GM12872 (cell line): ENCODE results near the gene ATRAID.

Experiments
- CTCF ChIP-seq: IDR thresholded peaks from 3 replicates; pipeline ENCODE4 v1.5.1; 2011; ENCODE audit warnings: low read depth, mild to moderate bottlenecking, low read length, moderate library complexity; ENCODE audit not compliant: insufficient read depth

Gene ATRAID

DNA sequence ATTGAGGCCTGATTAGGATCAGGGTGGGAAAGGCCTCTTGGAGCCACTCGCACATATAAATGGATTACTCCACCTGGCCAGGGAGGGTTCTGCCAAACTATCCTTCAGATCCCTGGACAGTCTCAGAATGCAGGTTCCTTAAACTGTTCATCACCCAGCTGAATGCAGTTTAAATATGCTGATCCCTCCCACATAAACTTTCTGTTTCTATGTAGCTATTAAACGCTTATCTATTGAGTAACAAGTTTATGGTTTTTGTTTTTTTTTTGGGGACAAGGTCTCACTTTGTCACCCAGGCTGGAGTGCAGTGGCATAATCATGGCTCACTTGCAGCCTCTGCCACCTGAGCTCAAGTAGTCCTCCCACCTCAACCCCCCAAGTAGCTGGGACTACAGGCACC lies 7.2 kb downstream of the ATRAID start:
- TF ChIP-seq CTCF: no peak

- no peak for TF ChIP-seq CTCF
Measured at GRCh38 chr2:27220091-27220490, 8.2 kb downstream of the ATRAID start.

DNA sequence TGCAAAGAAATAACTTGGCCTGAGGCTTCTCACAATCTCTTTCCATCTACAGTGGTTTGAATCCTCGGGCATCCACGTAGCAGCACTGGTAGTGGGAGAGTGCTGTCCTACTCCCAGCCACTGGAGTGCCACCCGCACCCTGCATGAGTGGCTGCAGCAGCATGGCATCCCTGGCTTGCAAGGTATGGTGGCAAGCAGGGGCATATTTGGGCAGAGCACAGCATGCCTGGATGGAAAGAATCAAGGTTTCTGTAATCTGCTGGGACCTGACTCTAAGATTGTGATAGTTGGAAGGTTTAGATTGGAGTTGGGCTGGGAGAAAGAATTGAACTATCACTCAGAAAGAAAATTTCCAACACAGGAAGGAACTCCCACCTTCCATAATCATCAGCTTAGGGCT lies 9.3 kb downstream of the ATRAID start:
- TF ChIP-seq CTCF: no peak

DNA sequence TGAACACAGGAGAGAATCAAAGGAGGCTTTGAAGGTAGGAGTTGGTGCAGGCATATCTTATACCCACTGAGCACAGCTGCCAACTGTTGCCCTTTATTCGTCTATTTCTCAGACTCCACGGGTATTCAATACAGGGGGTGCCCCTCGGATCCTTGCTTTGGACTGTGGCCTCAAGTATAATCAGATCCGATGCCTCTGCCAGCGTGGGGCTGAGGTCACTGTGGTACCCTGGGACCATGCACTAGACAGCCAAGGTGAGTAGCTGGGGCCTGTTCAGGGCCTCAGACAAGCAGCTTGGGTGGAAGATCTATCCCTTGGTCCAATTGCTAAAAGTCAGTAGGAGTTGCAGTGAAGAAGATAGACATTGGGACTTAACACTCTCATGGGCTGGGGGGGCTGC lies 10.6 kb downstream of the ATRAID start:
- TF ChIP-seq CTCF: no peak

GRCh38 chr2:27223416-27223815 lies 11.6 kb downstream of the ATRAID start:
- TF ChIP-seq CTCF: no peak

GRCh38 chr2:27225526-27225925 lies 13.7 kb downstream of the ATRAID start:
- TF ChIP-seq CTCF: no peak

DNA sequence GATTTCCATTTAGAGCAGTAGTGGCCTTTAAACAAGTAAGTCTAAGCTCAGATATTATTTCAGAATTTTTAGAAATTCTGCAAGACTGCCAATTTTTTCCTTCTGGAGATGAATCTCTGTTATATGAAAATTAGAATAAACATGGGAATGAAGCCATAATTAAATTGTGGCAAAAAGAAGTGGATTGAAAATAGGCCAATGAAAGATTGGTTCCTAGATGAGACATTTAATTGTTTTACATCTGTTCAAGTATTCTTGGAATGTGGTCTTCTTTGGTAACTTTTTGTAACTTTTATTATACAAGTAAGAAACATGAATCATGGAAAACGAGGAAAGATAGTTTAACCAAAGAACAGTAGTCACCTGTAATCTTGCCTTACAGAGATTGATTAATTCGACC lies 15.7 kb downstream of the ATRAID start:
- no peak for TF ChIP-seq CTCF

GRCh38 chr2:27231921-27232320 lies 20.1 kb downstream of the ATRAID start:
- TF ChIP-seq CTCF: no peak
